SK-N-SH (cell line): ENCODE data around the gene C18orf32. TPM values are rescaled to one million over a fixed set of nuclear protein-coding genes. Genes with fewer than 3 reads are reported as not detected.

Source experiments
- CTCF ChIA-PET: fragments of 300-600, 350-600 bp; formaldehyde crosslinking; extraction: SDS; loops from one replicate; lab custom pipeline; 2021; lab: Yijun Ruan, JAX
- POLR2A ChIA-PET: fragments of 350-600 bp; sonication (Branson Sonifier 250); formaldehyde crosslinking; extraction: SDS; loops from one replicate; lab custom pipeline; 2020; ENCODE audit warnings: antibody characterized with exemption, inconsistent platforms; lab: Yijun Ruan, JAX
- DNase-seq: peaks from one replicate; pipeline ENCODE4 v3.0.0; 2012
- H2AFZ ChIP-seq: fragments of 200-600 bp; sonication (generic); 2 replicates; pipeline ENCODE4 v1.8.1; 2016; ENCODE audit warnings: antibody characterized with exemption, mild to moderate bottlenecking, low read depth
- H3F3A ChIP-seq: fragments of 200-600 bp; sonication (generic); replicated peaks from 2 replicates; pipeline ENCODE3; 2016; ENCODE audit warnings: antibody characterized with exemption, mild to moderate bottlenecking; ENCODE audit not compliant: insufficient read depth
- H3K27ac ChIP-seq, 2 experiments: fragments of 200-500 bp in 1 of 2; fragments of 200-600 bp in 1 of 2; sonication (Bioruptor generic) in 1 of 2; sonication (generic), shearing (Covaris generic) in 1 of 2; 2 replicates each; pipeline versions ENCODE4 v1.5.1 to v1.6.1; 2014 to 2016; ENCODE audit warnings: low read depth in 2 of 2, inconsistent platforms in 1 of 2, low read length in 1 of 2, mild to moderate bottlenecking in 1 of 2, mixed read lengths in 1 of 2
- H3K27me3 ChIP-seq: fragments of 200-600 bp; sonication (generic), shearing (Covaris generic); 2 replicates; pipeline ENCODE4 v1.6.1; 2016; ENCODE audit warnings: mixed run types; ENCODE audit not compliant: insufficient read depth
- H3K36me3 ChIP-seq, 2 experiments: fragments of 200-500 bp in 1 of 2; fragments of 200-600 bp in 1 of 2; sonication (Bioruptor generic) in 1 of 2; sonication (generic) in 1 of 2; replicated peaks in 1 of 2; 2 replicates each; pipeline versions ENCODE3 to v1.5.1; 2014 to 2016; ENCODE audit warnings: low read length in 1 of 2, mild to moderate bottlenecking in 1 of 2; ENCODE audit not compliant: insufficient read depth in 2 of 2, control insufficient read depth in 1 of 2
- H3K4me1 ChIP-seq, 2 experiments: fragments of 200-500 bp in 1 of 2; fragments of 200-600 bp in 1 of 2; sonication (Bioruptor generic) in 1 of 2; sonication (generic), shearing (Covaris generic) in 1 of 2; 2 replicates each; pipeline versions ENCODE4 v1.5.1 to v1.6.1; 2014 to 2016; ENCODE audit warnings: low read depth in 1 of 2, low read length in 1 of 2, mixed run types in 1 of 2; ENCODE audit not compliant: insufficient read depth in 2 of 2, control insufficient read depth in 1 of 2
- H3K4me2 ChIP-seq: fragments of 200-600 bp; sonication (generic), shearing (Covaris generic); 2 replicates; pipeline ENCODE4 v1.6.1; 2017; ENCODE audit warnings: mixed run types
- H3K4me3 ChIP-seq, 2 experiments: fragments of 200-500 bp in 1 of 2; fragments of 200-600 bp in 1 of 2; sonication (Bioruptor generic) in 1 of 2; sonication (generic), shearing (Covaris generic) in 1 of 2; 2 replicates each; pipeline versions ENCODE4 v1.5.1 to v1.8.1; 2014 to 2016; ENCODE audit warnings: low read depth in 2 of 2, inconsistent platforms in 1 of 2, low read length in 1 of 2, mild to moderate bottlenecking in 1 of 2, mixed read lengths in 1 of 2, moderate library complexity in 1 of 2
- H3K79me2 ChIP-seq: fragments of 200-600 bp; sonication (generic); 2 replicates; pipeline ENCODE4 v1.8.1; 2017; ENCODE audit warnings: mild to moderate bottlenecking; ENCODE audit not compliant: insufficient read depth
- H3K9ac ChIP-seq: fragments of 200-600 bp; sonication (generic); 2 replicates; pipeline ENCODE4 v1.6.1; 2017; ENCODE audit warnings: mixed run types
- H3K9me2 ChIP-seq: fragments of 200-600 bp; sonication (generic); 2 replicates; pipeline ENCODE4 v1.6.1; 2017; ENCODE audit warnings: mixed run types
- H3K9me3 ChIP-seq: fragments of 200-600 bp; sonication (generic); 2 replicates; pipeline ENCODE4 v1.6.1; 2017; ENCODE audit warnings: mixed run types, mild to moderate bottlenecking, moderate library complexity
- H4K20me1 ChIP-seq: fragments of 200-600 bp; sonication (generic); 2 replicates; pipeline ENCODE4 v1.6.1; 2017; ENCODE audit warnings: mild to moderate bottlenecking, mixed run types; ENCODE audit not compliant: insufficient read depth
- ELF1 ChIP-seq: IDR thresholded peaks from 2 replicates; pipeline ENCODE4 v1.4.0; 2012
- EZH2phosphoT487 ChIP-seq: fragments of 200-600 bp; sonication (generic); IDR thresholded peaks from 2 replicates; pipeline ENCODE4 v1.6.1; 2017; ENCODE audit warnings: low read depth, mixed run types, mild to moderate bottlenecking, antibody characterized with exemption, moderate library complexity, borderline replicate concordance
- FOSL2 ChIP-seq: IDR thresholded peaks from 2 replicates; pipeline ENCODE4 v1.4.0; 2012; ENCODE audit warnings: low read depth, mild to moderate bottlenecking, moderate library complexity, borderline replicate concordance
- FOXJ3 ChIP-seq: sonication (generic); formaldehyde crosslinking; IDR thresholded peaks from 2 replicates; pipeline ENCODE4 v1.5.1; 2020; ENCODE audit warnings: mild to moderate bottlenecking, missing genetic modification reagents
- FOXM1 ChIP-seq: IDR thresholded peaks from 2 replicates; pipeline ENCODE4 v1.4.0; 2012; ENCODE audit warnings: low read depth, mild to moderate bottlenecking
- GABPA ChIP-seq: IDR thresholded peaks from 2 replicates; pipeline ENCODE4 v1.4.0; 2012; ENCODE audit warnings: low read depth, mild to moderate bottlenecking
- NRF1 ChIP-seq: IDR thresholded peaks from 2 replicates; pipeline ENCODE4 v1.6.1; 2012; ENCODE audit warnings: low read depth, mild to moderate bottlenecking, low read length
- POLR2AphosphoS5 ChIP-seq: IDR thresholded peaks from 2 replicates; pipeline ENCODE4 v1.6.1; 2012; ENCODE audit warnings: low read depth, low read length
- RFX5 ChIP-seq: IDR thresholded peaks from 2 replicates; pipeline ENCODE4 v1.6.1; 2012; ENCODE audit warnings: mild to moderate bottlenecking, improper control_type of control experiment, low read length
- TCF12 ChIP-seq: IDR thresholded peaks from 2 replicates; pipeline ENCODE4 v1.4.0; 2012
- TEAD4 ChIP-seq: IDR thresholded peaks from 2 replicates; pipeline ENCODE4 v1.4.0; 2012; ENCODE audit warnings: mild to moderate bottlenecking, borderline replicate concordance; ENCODE audit not compliant: insufficient read depth
- WGBS: methylation state at CpG from one replicate; pipeline ENCODE4 v1.1.6; 2017; ENCODE audit warnings: low lambda C conversion rate; 5-methylcytosine and 5-hydroxymethylcytosine counted together
- polyA plus RNA-seq, 3 experiments: library from polyadenylated mRNA; depleted of rRNA; stranded (reverse); fragments of >200 nt; gene quantifications; 2 replicates each; pipeline ENCODE4 v1.2.3, GENCODE V29; 2012
- TF ChIP-seq, protein P1 (sequence below): IDR thresholded peaks from 2 replicates; pipeline ENCODE4 v1.4.0; 2012; ENCODE audit warnings: low read depth
- TF ChIP-seq, protein P2 (sequence below): IDR thresholded peaks from 2 replicates; pipeline ENCODE4 v1.4.0; 2012; ENCODE audit warnings: low read depth, borderline replicate concordance
- TF ChIP-seq, protein P3 (sequence below): fragments of 150-350 bp; IDR thresholded peaks from 2 replicates; pipeline ENCODE4 v1.6.1; 2017; ENCODE audit warnings: antibody characterized with exemption, low read length, low read depth, borderline replicate concordance
- TF ChIP-seq, protein P4 (sequence below): IDR thresholded peaks from 2 replicates; pipeline ENCODE4 v1.6.1; 2012; ENCODE audit warnings: mild to moderate bottlenecking, low read depth, low read length, moderate library complexity
- TF ChIP-seq, protein P5 (sequence below): IDR thresholded peaks from 2 replicates; pipeline ENCODE4; 2012

Gene C18orf32
- polyA plus RNA-seq, 1 of the 3 experiments (the other 2 are of a cell fraction): 29.4 TPM

DNA sequence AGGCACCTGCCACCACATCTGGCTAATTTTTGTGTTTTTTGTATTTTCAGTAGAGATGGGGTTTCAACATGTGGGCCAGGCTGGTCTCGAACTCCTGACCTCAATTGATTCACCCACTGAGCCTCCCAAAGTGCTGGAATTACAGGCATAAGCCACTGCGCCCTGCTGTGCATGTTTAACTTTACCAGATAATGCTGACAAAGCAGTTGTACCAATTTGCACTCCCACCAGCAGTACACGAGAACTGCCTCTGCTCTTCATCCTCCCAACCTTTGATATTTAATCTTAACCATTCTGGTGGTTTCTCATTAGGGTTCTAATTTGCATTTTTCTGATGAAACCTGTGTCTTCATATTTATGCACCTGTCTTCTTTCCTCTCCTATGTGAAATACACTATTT, 14.6 kb downstream of the C18orf32 start (continued):
- TF ChIP-seq, protein P1, sequence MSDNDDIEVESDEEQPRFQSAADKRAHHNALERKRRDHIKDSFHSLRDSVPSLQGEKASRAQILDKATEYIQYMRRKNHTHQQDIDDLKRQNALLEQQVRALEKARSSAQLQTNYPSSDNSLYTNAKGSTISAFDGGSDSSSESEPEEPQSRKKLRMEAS: no peak
- no peak for TF ChIP-seq GABPA
- no peak for TF ChIP-seq FOSL2

DNA sequence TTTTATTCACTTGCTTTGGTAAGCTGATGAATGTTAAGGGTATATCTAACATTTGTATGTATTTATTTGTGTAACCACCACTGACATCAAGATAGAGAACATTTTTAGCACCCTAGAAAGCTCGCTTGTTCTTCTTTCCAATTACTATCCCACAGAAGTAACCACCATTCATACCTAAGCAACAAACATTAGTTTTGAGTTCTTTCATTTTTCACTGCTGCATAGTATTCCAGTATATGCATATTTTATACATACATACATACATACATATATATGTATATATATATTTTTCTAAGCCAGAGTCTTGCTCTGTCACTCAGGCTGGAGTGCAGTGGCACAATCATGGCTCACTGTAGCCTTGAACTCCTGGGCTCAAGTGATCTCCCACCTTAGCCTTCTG, 15.5 kb downstream of the C18orf32 start:
- H3K4me1 ChIP-seq: peaks cover under 1 to 4% of the 10 kb centered on the region in 2 experiments; a peak in 2 of 4 replicates
- no peaks in the 10 kb centered on the region for H3K79me2 ChIP-seq
- DNase-seq: no peak
- H4K20me1 ChIP-seq: no peaks in the 10 kb centered on the region
- no peaks in the 10 kb centered on the region for H3K9me3 ChIP-seq
- no peak overlapping the region for H3K4me3 ChIP-seq
- POLR2A ChIA-PET: no interaction called here
- H3K27me3 ChIP-seq: no peaks in the 10 kb centered on the region
- H3K36me3 ChIP-seq: no peaks in the 10 kb centered on the region
- H3K4me2 ChIP-seq: no peak overlapping the region
- no peaks in the 10 kb centered on the region for H3K9me2 ChIP-seq
- H2AFZ ChIP-seq: no peak overlapping the region
- TF ChIP-seq, protein P2, sequence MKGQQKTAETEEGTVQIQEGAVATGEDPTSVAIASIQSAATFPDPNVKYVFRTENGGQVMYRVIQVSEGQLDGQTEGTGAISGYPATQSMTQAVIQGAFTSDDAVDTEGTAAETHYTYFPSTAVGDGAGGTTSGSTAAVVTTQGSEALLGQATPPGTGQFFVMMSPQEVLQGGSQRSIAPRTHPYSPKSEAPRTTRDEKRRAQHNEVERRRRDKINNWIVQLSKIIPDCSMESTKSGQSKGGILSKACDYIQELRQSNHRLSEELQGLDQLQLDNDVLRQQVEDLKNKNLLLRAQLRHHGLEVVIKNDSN: no peak
- TF ChIP-seq ELF1 (no peak), EZH2phosphoT487 (no peak), RFX5 (no peak), FOXJ3 (CRISPR knock-in tag) (no peak), NRF1 (no peak), TEAD4 (no peak), POLR2AphosphoS5 (no peak)
- TF ChIP-seq, protein P3, sequence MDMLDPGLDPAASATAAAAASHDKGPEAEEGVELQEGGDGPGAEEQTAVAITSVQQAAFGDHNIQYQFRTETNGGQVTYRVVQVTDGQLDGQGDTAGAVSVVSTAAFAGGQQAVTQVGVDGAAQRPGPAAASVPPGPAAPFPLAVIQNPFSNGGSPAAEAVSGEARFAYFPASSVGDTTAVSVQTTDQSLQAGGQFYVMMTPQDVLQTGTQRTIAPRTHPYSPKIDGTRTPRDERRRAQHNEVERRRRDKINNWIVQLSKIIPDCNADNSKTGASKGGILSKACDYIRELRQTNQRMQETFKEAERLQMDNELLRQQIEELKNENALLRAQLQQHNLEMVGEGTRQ: no peak
- TF ChIP-seq, all 33 proteins: peak for 0
- 26% methylated on average over 1 of the region's 1 CpG for WGBS
- Histone ChIP-seq H3K27ac (no peak overlapping the region), H3K9ac (no peak overlapping the region), H3F3A (peaks cover 2% of the 10 kb centered on the region)
- CTCF ChIA-PET: no interaction called here

DNA sequence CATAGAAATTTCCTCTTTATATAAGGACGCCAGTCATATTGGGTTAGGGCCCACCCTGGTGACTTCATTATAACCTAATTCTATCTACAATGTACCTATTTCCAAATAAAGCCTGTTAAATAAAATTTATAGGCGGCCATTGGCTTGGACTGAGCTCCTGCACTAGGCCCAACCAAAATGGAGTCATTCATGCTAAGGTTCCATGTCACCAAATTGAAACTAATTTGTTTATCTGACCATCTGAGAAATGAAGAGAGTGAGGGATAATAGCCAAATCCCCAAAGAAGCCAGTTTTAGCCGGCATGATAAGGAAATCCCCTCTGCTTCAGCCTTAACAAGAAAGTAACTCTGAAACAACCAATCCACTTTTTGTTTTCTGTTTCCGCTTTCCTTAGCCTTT, 19.4 kb downstream of the C18orf32 start:
- no peaks in the 10 kb centered on the region for H3K9me2 ChIP-seq
- H3K27ac ChIP-seq: no peak overlapping the region
- no peaks in the 10 kb centered on the region for H3K79me2 ChIP-seq
- H3K4me2 ChIP-seq: no peak overlapping the region
- no peaks in the 10 kb centered on the region for H3K9me3 ChIP-seq
- no peak for TF ChIP-seq TCF12
- TF ChIP-seq FOXM1: no peak
- TF ChIP-seq, protein P4, sequence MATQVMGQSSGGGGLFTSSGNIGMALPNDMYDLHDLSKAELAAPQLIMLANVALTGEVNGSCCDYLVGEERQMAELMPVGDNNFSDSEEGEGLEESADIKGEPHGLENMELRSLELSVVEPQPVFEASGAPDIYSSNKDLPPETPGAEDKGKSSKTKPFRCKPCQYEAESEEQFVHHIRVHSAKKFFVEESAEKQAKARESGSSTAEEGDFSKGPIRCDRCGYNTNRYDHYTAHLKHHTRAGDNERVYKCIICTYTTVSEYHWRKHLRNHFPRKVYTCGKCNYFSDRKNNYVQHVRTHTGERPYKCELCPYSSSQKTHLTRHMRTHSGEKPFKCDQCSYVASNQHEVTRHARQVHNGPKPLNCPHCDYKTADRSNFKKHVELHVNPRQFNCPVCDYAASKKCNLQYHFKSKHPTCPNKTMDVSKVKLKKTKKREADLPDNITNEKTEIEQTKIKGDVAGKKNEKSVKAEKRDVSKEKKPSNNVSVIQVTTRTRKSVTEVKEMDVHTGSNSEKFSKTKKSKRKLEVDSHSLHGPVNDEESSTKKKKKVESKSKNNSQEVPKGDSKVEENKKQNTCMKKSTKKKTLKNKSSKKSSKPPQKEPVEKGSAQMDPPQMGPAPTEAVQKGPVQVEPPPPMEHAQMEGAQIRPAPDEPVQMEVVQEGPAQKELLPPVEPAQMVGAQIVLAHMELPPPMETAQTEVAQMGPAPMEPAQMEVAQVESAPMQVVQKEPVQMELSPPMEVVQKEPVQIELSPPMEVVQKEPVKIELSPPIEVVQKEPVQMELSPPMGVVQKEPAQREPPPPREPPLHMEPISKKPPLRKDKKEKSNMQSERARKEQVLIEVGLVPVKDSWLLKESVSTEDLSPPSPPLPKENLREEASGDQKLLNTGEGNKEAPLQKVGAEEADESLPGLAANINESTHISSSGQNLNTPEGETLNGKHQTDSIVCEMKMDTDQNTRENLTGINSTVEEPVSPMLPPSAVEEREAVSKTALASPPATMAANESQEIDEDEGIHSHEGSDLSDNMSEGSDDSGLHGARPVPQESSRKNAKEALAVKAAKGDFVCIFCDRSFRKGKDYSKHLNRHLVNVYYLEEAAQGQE: no peak
- TF ChIP-seq, protein P5, sequence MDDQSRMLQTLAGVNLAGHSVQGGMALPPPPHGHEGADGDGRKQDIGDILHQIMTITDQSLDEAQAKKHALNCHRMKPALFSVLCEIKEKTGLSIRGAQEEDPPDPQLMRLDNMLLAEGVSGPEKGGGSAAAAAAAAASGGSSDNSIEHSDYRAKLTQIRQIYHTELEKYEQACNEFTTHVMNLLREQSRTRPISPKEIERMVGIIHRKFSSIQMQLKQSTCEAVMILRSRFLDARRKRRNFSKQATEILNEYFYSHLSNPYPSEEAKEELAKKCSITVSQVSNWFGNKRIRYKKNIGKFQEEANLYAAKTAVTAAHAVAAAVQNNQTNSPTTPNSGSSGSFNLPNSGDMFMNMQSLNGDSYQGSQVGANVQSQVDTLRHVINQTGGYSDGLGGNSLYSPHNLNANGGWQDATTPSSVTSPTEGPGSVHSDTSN: no peak
- H3F3A ChIP-seq: no peaks in the 10 kb centered on the region
- H3K9ac ChIP-seq: no peak overlapping the region
- H3K4me1 ChIP-seq: no peaks in the 10 kb centered on the region
- 88% methylated on average over 4 of the region's 4 CpGs for WGBS
- H4K20me1 ChIP-seq: no peaks in the 10 kb centered on the region
- no peaks in the 10 kb centered on the region for H3K36me3 ChIP-seq
- no peak for DNase-seq
- CTCF ChIA-PET: interaction anchor here (1.0 to 1.6 kb wide), 3 partner anchors 15 to 30 kb away, joined by 3 to 4 read pairs (median 3); no protein-coding TSS in a partner anchor
- POLR2A ChIA-PET: no interaction called here
- H2AFZ ChIP-seq: no peak overlapping the region
- H3K27me3 ChIP-seq: no peaks in the 10 kb centered on the region
- H3K4me3 ChIP-seq: no peak overlapping the region
